HL-60 (cell line): Measurements from ENCODE around the gene MCM3AP.

Source experiments
- DNase-seq, 2 experiments: peaks; one replicate each; pipeline ENCODE4 v3.0.0-alpha.2; 2010 to 2020; ENCODE audit warnings: low read depth in 1 of 2, low spot score in 1 of 2
- H3K27ac ChIP-seq: fragments of 250-450 bp; sonication (Bioruptor Pico); replicated peaks from 2 replicates; pipeline ENCODE4 v1.5.1; 2020; ENCODE audit warnings: mild to moderate bottlenecking, moderate library complexity
- H3K27me3 ChIP-seq: fragments of 250-450 bp; sonication (Bioruptor Pico); 2 replicates; pipeline ENCODE4 v1.5.1; 2021; ENCODE audit warnings: mild to moderate bottlenecking, moderate library complexity; ENCODE audit not compliant: insufficient read depth, poor library complexity, severe bottlenecking
- H3K4me3 ChIP-seq: replicated peaks from 2 replicates; pipeline ENCODE4 v1.5.1; 2011; ENCODE audit warnings: mild to moderate bottlenecking, control low read depth, low read length; ENCODE audit not compliant: insufficient read depth
- CTCF ChIP-seq: IDR thresholded peaks from one replicate; pipeline ENCODE4 v1.5.1; 2011; ENCODE audit warnings: low read length, control low read depth, inconsistent platforms; ENCODE audit not compliant: insufficient read depth
- GABPA ChIP-seq: IDR thresholded peaks from 2 replicates; pipeline ENCODE4 v1.6.1; 2012; ENCODE audit warnings: low read depth
- POLR2AphosphoS5 ChIP-seq: IDR thresholded peaks from 2 replicates; pipeline ENCODE4 v1.6.1; 2012; ENCODE audit warnings: low read depth
- REST ChIP-seq: IDR thresholded peaks from 2 replicates; pipeline ENCODE4 v1.6.1; 2012; ENCODE audit warnings: low read depth; ENCODE audit not compliant: insufficient replicate concordance
- SPI1 ChIP-seq: IDR thresholded peaks from 2 replicates; pipeline ENCODE4 v1.6.1; 2012; ENCODE audit warnings: low read depth, mild to moderate bottlenecking, borderline replicate concordance

The MCM3AP gene

DNA sequence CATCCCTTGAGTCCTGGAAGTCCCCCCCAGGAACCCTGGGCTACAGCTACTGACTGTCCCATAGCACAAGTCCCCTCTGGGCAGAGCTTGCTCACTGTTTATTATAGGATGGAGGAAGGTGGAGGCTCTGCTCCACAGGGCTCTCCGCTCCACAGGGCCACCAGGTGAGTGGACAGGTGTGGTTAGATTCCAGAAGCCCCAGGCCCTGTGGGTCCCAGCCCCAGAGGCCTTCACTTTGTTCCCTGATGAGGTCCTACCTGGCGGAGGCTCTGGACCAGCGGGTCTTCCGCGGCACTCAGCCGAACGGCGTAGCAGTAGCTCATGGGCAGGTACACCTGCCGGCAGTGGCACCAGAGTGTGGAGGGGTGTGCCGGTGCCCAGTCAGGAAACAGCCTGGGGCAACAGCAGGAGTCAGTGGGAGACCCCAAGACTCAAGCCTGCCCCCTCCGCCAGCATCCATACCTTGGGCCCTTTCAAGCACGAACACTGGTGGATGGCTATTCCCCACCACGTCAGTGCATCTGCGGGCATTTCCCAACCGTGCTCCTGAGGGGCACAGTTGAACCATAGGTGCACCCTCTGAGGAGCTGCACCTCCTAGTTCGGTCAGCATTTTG lies 69.2 kb downstream of the MCM3AP start:
- Histone ChIP-seq H3K27ac (no peak overlapping the region), H3K4me3 (no peak overlapping the region), H3K27me3 (no peaks in the 10 kb centered on the region)
- TF ChIP-seq GABPA (no peak), CTCF (no peak), SPI1 (no peak), POLR2AphosphoS5 (no peak), REST (no peak)
- DNase-seq = no peak

- TF ChIP-seq CTCF = no peak
- no peak for TF ChIP-seq REST
- no peak for TF ChIP-seq POLR2AphosphoS5
- TF ChIP-seq SPI1 = no peak
- no peak for TF ChIP-seq GABPA
- Histone ChIP-seq H3K4me3 (no peak overlapping the region), H3K27me3 (no peaks in the 10 kb centered on the region), H3K27ac (no peak overlapping the region)
- no peak for DNase-seq
These were observed 69.8 kb downstream of the MCM3AP start for GRCh38 chr21:46215436-46216131.

DNA sequence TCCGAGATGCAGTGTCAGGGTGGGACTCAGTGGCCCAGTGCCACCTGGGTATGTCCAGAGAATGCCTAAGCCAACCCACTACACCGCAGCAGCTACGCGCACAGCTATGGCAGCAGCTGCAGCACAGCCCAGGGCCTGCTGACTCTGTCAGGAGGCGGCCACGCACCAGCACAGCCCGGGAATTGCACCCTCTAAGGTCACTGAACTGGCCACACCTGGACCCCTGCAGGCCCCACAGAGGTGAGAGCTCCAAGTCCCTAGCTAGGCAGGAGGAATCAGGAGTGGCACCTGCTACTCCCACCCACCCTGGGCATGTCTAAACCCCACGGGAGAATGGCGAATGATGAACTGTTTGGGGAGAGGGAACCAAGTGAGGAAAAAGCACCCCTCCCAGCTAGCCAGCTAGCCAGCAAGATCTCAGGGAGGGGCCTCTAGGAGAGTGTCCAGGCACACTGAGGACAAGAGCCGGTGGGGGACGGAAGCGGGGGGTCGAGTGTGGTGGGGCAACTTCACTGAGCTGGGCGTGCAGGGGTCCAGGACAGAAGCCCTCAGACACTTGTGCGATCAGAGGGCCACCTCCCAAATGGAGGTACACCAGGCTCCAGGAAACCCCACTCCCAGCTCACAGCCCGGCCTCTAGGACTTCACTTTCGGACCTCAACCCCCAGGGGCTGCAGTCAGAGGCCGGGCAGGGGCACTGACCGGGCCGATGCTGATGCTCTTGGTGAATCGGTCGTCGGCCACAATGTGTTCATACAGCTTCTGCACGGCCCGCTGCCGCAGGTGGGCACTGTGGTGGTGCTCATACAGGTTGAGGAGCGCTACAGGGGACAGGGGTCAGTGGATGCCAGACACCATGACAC lies 70.7 kb downstream of the MCM3AP start:
- no peak for DNase-seq
- Histone ChIP-seq H3K4me3 (no peak overlapping the region), H3K27me3 (no peaks in the 10 kb centered on the region), H3K27ac (no peak overlapping the region)
- TF ChIP-seq CTCF (no peak), SPI1 (no peak), REST (no peak), POLR2AphosphoS5 (no peak), GABPA (no peak)
